ENCODE results near the gene PIGS.

GRCh38 chr17:28618464-28618863 is 47.1 kb upstream of the PIGS start:
- TF ChIP-seq CTCF (IDR thresholded peaks at IDR 0.05) (no peak), POLR2A (IDR thresholded peaks at IDR 0.05) (no peak)
